Kidney (tissue), 14 donors: Measurements from ENCODE around the gene HOMER1. TPM values are rescaled to one million over a fixed set of nuclear protein-coding genes. Genes with fewer than 3 reads are reported as not detected.
"Not testable (repeated sequence)": the region's sequence is repeated elsewhere in the genome, so short reads cannot be mapped to it uniquely, and the experiment has no call there.

Source experiments
- DNase-seq, 5 donors: peaks; one replicate each; pipeline ENCODE4 v3.0.0-alpha.2; 2013 to 2020
- FAIRE-seq: peaks from 2 replicates; lab custom pipeline; 2012; peaks lifted over from hg19 to GRCh38; lab: Jason Lieb, UNC
- H3K27ac ChIP-seq, 2 donors: one replicate each; pipeline ENCODE4 v1.7.0; 2013; ENCODE audit warnings: low read depth in 2 of 2, low read length in 2 of 2, inconsistent platforms in 1 of 2
- H3K27me3 ChIP-seq: one replicate; pipeline ENCODE4 v1.7.1; 2013; ENCODE audit warnings: low read length, inconsistent platforms; ENCODE audit not compliant: control insufficient read depth, insufficient read depth
- H3K36me3 ChIP-seq, 3 donors: one replicate each; pipeline versions ENCODE4 v1.7.0 to v1.7.1; 2013; ENCODE audit warnings: low read length in 3 of 3, control low read depth in 1 of 3, inconsistent platforms in 1 of 3; ENCODE audit not compliant: insufficient read depth in 3 of 3, control insufficient read depth in 2 of 3
- H3K4me1 ChIP-seq, 3 donors: one replicate each; pipeline versions ENCODE4 v1.7.0 to v1.7.1; 2013; ENCODE audit warnings: low read length in 3 of 3, inconsistent platforms in 1 of 3, low read depth in 1 of 3; ENCODE audit not compliant: control insufficient read depth in 2 of 3, insufficient read depth in 2 of 3
- H3K4me3 ChIP-seq, 3 donors: one replicate each; pipeline versions ENCODE4 v1.7.0 to v1.8.1; 2013; ENCODE audit warnings: low read length in 3 of 3, control low read depth in 1 of 3, inconsistent platforms in 1 of 3
- H3K9ac ChIP-seq, 3 donors: one replicate each; pipeline versions ENCODE4 v1.7.0 to v1.7.1; 2013; ENCODE audit warnings: low read length in 3 of 3, control low read depth in 1 of 3, inconsistent platforms in 1 of 3
- H3K9me3 ChIP-seq, 3 donors: one replicate each; pipeline versions ENCODE4 v1.7.0 to v1.7.1; 2013; ENCODE audit warnings: low read length in 3 of 3, control low read depth in 1 of 3, inconsistent platforms in 1 of 3; ENCODE audit not compliant: control insufficient read depth in 2 of 3, insufficient read depth in 1 of 3
- intact Hi-C: fragments of 100-400 bp; cut with DNase I; formaldehyde crosslinking; loops from one replicate; pipeline ENCODE4 v1.11.1; 2022
- polyA plus RNA-seq: library from polyadenylated mRNA; stranded (reverse); fragments of 350-450 nt; fragmentation: Illumina TruSeq; extraction: RNeasy Lipid Tissue Mini Kit (QIAGEN cat#74804); gene quantifications from one replicate; pipeline ENCODE4 v1.2.3, GENCODE V29; 2014; ENCODE audit warnings: low read depth, low replicate concordance; ENCODE audit not compliant: insufficient read depth
- total RNA-seq: library from RNA; stranded (reverse); fragmentation: NEBNext Ultra II Directional; extraction: Animal tissue kit (Norgen Biotek cat#: 25700); gene quantifications from one replicate; pipeline ENCODE4 v1.2.1, GENCODE V29; 2021
- TF ChIP-seq, protein P1 (sequence below): IDR thresholded peaks from 3 replicates; pipeline ENCODE4 v1.5.1; 2012; ENCODE audit warnings: mild to moderate bottlenecking, moderate library complexity, borderline replicate concordance; ENCODE audit not compliant: insufficient read depth; ENCODE audit errors: extremely low read depth
- donor health status: control.
- donor health status: control.
- donor health status: control.
- donor health status: control.
- donor health status: control.
- donor health status: DM: yes; HTN: yes; CAD: no.
- donor health status: Normal renal cell carcinoma (clear cell type).

HOMER1 gene
- total and polyA plus RNA-seq, 2 donors from 2014 or later, result 2.3 to 9.2 TPM

DNA sequence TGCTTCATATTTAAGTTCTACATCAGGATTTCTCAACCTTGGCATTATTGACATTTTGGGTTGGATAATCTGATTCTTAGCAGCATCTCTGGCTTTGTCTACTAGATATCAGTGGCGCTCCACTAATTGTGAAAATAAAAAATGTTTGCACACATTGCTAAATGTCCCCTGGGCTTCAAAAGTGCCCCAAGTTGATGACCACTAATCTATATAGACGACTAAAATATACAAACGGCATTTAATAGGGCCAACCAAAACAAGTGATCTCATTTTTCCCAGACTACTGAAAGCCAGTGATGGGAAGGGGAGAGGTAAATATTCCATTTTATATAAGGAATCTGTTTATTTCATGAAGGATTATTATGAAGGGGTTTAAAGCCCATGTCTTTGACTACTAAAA lies 118.6 kb downstream of the HOMER1 start:
- FAIRE-seq (no peak), DNase-seq (no peak)
- no peaks in the 10 kb centered on the region for H3K36me3 ChIP-seq
- no peaks in the 10 kb centered on the region for H3K27me3 ChIP-seq
- H3K4me3 ChIP-seq, result no peak overlapping the region
- intact Hi-C loops, result no loop called here
- TF ChIP-seq, protein P1, sequence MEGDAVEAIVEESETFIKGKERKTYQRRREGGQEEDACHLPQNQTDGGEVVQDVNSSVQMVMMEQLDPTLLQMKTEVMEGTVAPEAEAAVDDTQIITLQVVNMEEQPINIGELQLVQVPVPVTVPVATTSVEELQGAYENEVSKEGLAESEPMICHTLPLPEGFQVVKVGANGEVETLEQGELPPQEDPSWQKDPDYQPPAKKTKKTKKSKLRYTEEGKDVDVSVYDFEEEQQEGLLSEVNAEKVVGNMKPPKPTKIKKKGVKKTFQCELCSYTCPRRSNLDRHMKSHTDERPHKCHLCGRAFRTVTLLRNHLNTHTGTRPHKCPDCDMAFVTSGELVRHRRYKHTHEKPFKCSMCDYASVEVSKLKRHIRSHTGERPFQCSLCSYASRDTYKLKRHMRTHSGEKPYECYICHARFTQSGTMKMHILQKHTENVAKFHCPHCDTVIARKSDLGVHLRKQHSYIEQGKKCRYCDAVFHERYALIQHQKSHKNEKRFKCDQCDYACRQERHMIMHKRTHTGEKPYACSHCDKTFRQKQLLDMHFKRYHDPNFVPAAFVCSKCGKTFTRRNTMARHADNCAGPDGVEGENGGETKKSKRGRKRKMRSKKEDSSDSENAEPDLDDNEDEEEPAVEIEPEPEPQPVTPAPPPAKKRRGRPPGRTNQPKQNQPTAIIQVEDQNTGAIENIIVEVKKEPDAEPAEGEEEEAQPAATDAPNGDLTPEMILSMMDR, result no peak
- H3K4me1 ChIP-seq, result no peaks in the 10 kb centered on the region
- no peaks in the 10 kb centered on the region for H3K9me3 ChIP-seq
- no peak overlapping the region for H3K27ac ChIP-seq
- no peak overlapping the region for H3K9ac ChIP-seq

DNA sequence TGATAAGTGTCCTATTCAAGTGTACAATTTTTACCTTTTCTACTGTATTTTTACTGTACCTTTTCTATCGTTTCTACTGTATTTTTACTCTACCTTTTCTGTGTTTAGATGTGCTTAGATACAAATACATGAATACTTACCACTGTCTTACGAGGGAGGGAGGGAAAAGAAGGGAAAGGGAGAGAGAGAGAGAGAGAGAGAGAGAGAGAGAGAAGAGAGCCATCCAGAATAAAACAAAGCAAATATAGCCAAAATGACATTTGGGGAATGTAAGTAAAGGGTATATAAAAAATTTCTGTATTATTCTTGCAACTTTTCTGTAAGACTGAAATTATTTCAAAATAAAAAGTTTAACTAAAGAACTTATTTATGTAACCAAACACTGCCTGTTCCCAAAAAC lies 121.2 kb downstream of the HOMER1 start:
- no peak for DNase-seq

DNA sequence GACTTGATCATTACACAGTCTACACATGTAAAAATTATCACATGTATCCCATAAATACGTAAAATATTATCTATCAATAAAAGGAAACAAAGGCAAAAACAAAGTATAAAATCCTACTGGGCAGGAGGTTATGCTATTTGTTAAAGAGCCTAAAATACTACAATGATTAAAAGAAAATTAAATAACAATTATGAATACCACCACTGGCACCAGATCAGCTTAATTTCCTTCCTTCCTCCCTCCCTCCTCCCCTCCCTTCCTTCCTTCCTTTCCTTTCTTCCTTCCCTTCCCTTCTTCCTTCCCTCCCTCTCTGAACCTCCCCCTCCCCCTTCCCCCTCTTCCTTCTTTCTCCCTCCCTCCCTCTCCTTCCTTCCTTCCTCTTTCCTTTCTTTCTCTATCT lies 127.3 kb downstream of the HOMER1 start:
- Histone ChIP-seq H3K9ac (no peak overlapping the region), H3K27me3 (no peaks in the 10 kb centered on the region), H3K4me1 (no peaks in the 10 kb centered on the region), H3K27ac (no peak overlapping the region), H3K4me3 (no peak overlapping the region), H3K36me3 (no peaks in the 10 kb centered on the region), H3K9me3 (peaks cover 0 to 8% (median 0%) of the 10 kb centered on the region in 3 donors)
- intact Hi-C loops, result no loop called here
- DNase-seq (no peak), FAIRE-seq (no peak)
- TF ChIP-seq, protein P1, result no peak

More for the DNA sequence above, 121.2 kb downstream of the HOMER1 start:
- no peaks in the 10 kb centered on the region for H3K9me3 ChIP-seq
- H3K27ac ChIP-seq, result no peak overlapping the region
- H3K4me1 ChIP-seq, result no peaks in the 10 kb centered on the region
- TF ChIP-seq, protein P1, result no peak
- H3K9ac ChIP-seq, result no peak overlapping the region
- intact Hi-C loops, result no loop called here
- no peak for FAIRE-seq
- H3K4me3 ChIP-seq, result no peak overlapping the region
- H3K27me3 ChIP-seq, result no peaks in the 10 kb centered on the region
- H3K36me3 ChIP-seq, result no peaks in the 10 kb centered on the region

DNA sequence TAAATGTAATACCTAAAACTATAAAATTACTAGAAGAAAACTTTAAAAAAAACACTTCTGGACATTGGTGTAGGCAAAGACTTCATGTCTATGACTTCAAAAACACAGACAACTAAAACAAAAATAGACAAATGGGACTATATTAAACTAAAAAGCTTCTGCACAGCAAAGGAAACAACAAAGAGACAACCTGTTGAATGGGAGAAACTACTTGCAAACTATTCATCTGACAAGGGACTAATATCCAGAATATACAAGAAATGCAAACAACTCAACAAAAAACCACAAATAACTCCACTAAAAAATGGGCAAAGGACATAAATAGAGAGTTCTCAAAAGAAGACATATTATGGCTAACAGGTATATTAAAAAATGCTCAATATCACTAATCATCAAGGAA lies 128.8 kb downstream of the HOMER1 start:
- H3K27me3 ChIP-seq, H3K9me3 ChIP-seq, intact Hi-C loops, H3K27ac ChIP-seq, H3K4me1 ChIP-seq, H3K36me3 ChIP-seq, H3K4me3 ChIP-seq, DNase-seq, H3K9ac ChIP-seq, FAIRE-seq: not testable (repeated sequence)
